ENCODE results near the gene HECW1. TPM values are rescaled to one million over a fixed set of nuclear protein-coding genes. Genes with fewer than 3 reads are reported as not detected.

The HECW1 gene
- total RNA-seq, 1 experiment from 2014 or later: 0.77 TPM

GRCh38 chr7:43309706-43310022 lies 197.2 kb downstream of the HECW1 start:
- H3K27me3 ChIP-seq (ENCODE audit: control insufficient read depth, insufficient read depth, low read length): peaks cover 5% of the 10 kb centered on the region; the same call in 1 of the 2 replicates
- no TSS peak for BruUV-seq (replicated peaks)
- CTCF ChIA-PET: no interaction called here
- ATAC-seq (no peak), DNase-seq (ENCODE audit: low read depth, low spot score) (no peak)
- no peaks in the 10 kb centered on the region for H3K4me1 ChIP-seq (ENCODE audit: control insufficient read depth, insufficient read depth, low read length)
- TF ChIP-seq REST (IDR thresholded peaks at IDR 0.05; ENCODE audit: insufficient read depth in 1 of 2, low read depth in 2 of 2, low read length in 1 of 2) (no peak), POLR2AphosphoS5 (IDR thresholded peaks at IDR 0.05; ENCODE audit: low read depth, low read length) (no peak), TCF7L2 (IDR thresholded peaks at IDR 0.05; ENCODE audit: low read depth, low read length) (no peak), SIN3A (IDR thresholded peaks at IDR 0.05; ENCODE audit: borderline replicate concordance, insufficient read depth, low read depth, low read length) (no peak)
- in situ Hi-C loops (cut with HindIII; ENCODE audit: low pct_unique_long_range_greater_than_20kb, low sequenced_read_pairs) (no loop called here), intact Hi-C loops (cut with micrococcal nuclease; ENCODE audit: unreplicated experiment) (no loop called here)
- no peaks in the 10 kb centered on the region for H3K9me3 ChIP-seq (ENCODE audit: control insufficient read depth, insufficient read depth, low read depth, low read length)
- H3K27ac ChIP-seq (ENCODE audit: low read length): no peak overlapping the region
- H3K36me3 ChIP-seq (ENCODE audit: control insufficient read depth, insufficient read depth, low read length): no peaks in the 10 kb centered on the region
- POLR2A ChIA-PET: no interaction called here
- no peak overlapping the region for H3K4me3 ChIP-seq (ENCODE audit: low read depth in 2 of 2, low read length in 2 of 2)

- Histone ChIP-seq H3K9me3 (ENCODE audit: control insufficient read depth, insufficient read depth, low read depth, low read length) (no peaks in the 10 kb centered on the region), H3K27me3 (ENCODE audit: control insufficient read depth, insufficient read depth, low read length) (peaks cover 5% of the 10 kb centered on the region; the same call in 1 of the 2 replicates), H3K27ac (ENCODE audit: low read length) (no peak overlapping the region), H3K36me3 (ENCODE audit: control insufficient read depth, insufficient read depth, low read length) (no peaks in the 10 kb centered on the region), H3K4me1 (ENCODE audit: control insufficient read depth, insufficient read depth, low read length) (no peaks in the 10 kb centered on the region), H3K4me3 (ENCODE audit: low read depth in 2 of 2, low read length in 2 of 2) (no peak overlapping the region)
- TF ChIP-seq REST (IDR thresholded peaks at IDR 0.05; ENCODE audit: insufficient read depth in 1 of 2, low read depth in 2 of 2, low read length in 1 of 2) (no peak), SIN3A (IDR thresholded peaks at IDR 0.05; ENCODE audit: borderline replicate concordance, insufficient read depth, low read depth, low read length) (no peak), CTCF (IDR thresholded peaks at IDR 0.05) (no peak), TCF7L2 (IDR thresholded peaks at IDR 0.05; ENCODE audit: low read depth, low read length) (no peak), POLR2AphosphoS5 (IDR thresholded peaks at IDR 0.05; ENCODE audit: low read depth, low read length) (no peak)
- intact Hi-C loops (cut with micrococcal nuclease; ENCODE audit: unreplicated experiment) (no loop called here), in situ Hi-C loops (cut with HindIII; ENCODE audit: low pct_unique_long_range_greater_than_20kb, low sequenced_read_pairs) (no loop called here)
- no TSS peak for BruUV-seq (replicated peaks)
- ATAC-seq: no peak
- ChIA-PET CTCF (no interaction called here), POLR2A (no interaction called here)
- DNase-seq (ENCODE audit: low read depth, low spot score): no peak
These were observed 198.6 kb downstream of the HECW1 start for GRCh38 chr7:43311052-43311451.
